GM21723 (cell line): ENCODE measurements around the gene ZSCAN10.
A peak's percentile ranks its signal among the peaks of the same experiment; 100 is the strongest.

Experiments used
- ATAC-seq: cut with Tn5 transposase; IDR thresholded peaks from one replicate; pipeline ENCODE4 v1.9.1; 2021; ENCODE audit warnings: mild to moderate bottlenecking, moderate library complexity; ENCODE audit not compliant: unreplicated experiment

Gene ZSCAN10

GRCh38 chr16:3134338-3135125 lies 35.4 kb upstream of the ZSCAN10 start, which contains the start of gene ZNF213:
Gene ZNF213 (plus strand): TSS chr16:3135029. CDS start chr16:3137281, 2,252 bp downstream.
- peak; percentile 87 for ATAC-seq

GRCh38 chr16:3133844-3134243 lies 34.8 kb upstream of the ZSCAN10 start:
- no peak for ATAC-seq

GRCh38 chr16:3131755-3132377 lies 32.8 kb upstream of the ZSCAN10 start:
- no peak for ATAC-seq

GRCh38 chr16:3129137-3130131 lies 30.3 kb upstream of the ZSCAN10 start:
- peak; percentile 45 for ATAC-seq

- ATAC-seq: no peak
Observed at GRCh38 chr16:3127745-3128144, 28.7 kb upstream of the ZSCAN10 start.

GRCh38 chr16:3123986-3124886 lies 25.1 kb upstream of the ZSCAN10 start:
- peak; percentile 84 for ATAC-seq

- ATAC-seq: no peak
Observed at GRCh38 chr16:3122926-3123570, 24.0 kb upstream of the ZSCAN10 start.

- ATAC-seq: no peak
Observed at GRCh38 chr16:3121851-3122467, 22.9 kb upstream of the ZSCAN10 start.

GRCh38 chr16:3120435-3120834 lies 21.3 kb upstream of the ZSCAN10 start:
- ATAC-seq: no peak

- ATAC-seq: no peak
Observed at GRCh38 chr16:3119701-3120408, 20.8 kb upstream of the ZSCAN10 start.

GRCh38 chr16:3119286-3119685 lies 20.2 kb upstream of the ZSCAN10 start:
- no peak for ATAC-seq

- ATAC-seq: no peak
Observed at GRCh38 chr16:3118846-3119245, 19.8 kb upstream of the ZSCAN10 start.

- ATAC-seq: no peak
Observed at GRCh38 chr16:3118204-3118790, 19.2 kb upstream of the ZSCAN10 start.

GRCh38 chr16:3115561-3115960 lies 16.5 kb upstream of the ZSCAN10 start:
- ATAC-seq: no peak

- no peak for ATAC-seq
Observed at GRCh38 chr16:3115003-3115402, 15.9 kb upstream of the ZSCAN10 start.

GRCh38 chr16:3113765-3114479 lies 14.8 kb upstream of the ZSCAN10 start:
- ATAC-seq: no peak

GRCh38 chr16:3112881-3113574 lies 13.9 kb upstream of the ZSCAN10 start:
- no peak for ATAC-seq
